ENCODE data around the gene ZDHHC1.

Gene ZDHHC1

GRCh38 chr16:67399749-67400704 lies 16.2 kb downstream of the ZDHHC1 start:
- H3K4me3 ChIP-seq (ENCODE audit: low read depth, low read length): no peak overlapping the region
- no peak for TF ChIP-seq CTCF (IDR thresholded peaks at IDR 0.05; ENCODE audit: low read depth, low read length)

- no peak overlapping the region for H3K4me3 ChIP-seq (ENCODE audit: low read depth, low read length)
- TF ChIP-seq CTCF (IDR thresholded peaks at IDR 0.05; ENCODE audit: low read depth, low read length): peak; percentile 61
Observed at GRCh38 chr16:67399218-67399733, 17.0 kb downstream of the ZDHHC1 start.

- H3K4me3 ChIP-seq (ENCODE audit: low read depth, low read length): no peak overlapping the region
- TF ChIP-seq CTCF (IDR thresholded peaks at IDR 0.05; ENCODE audit: low read depth, low read length): no peak
Observed at GRCh38 chr16:67398546-67399217, 17.6 kb downstream of the ZDHHC1 start.

GRCh38 chr16:67397812-67398545 lies 18.3 kb downstream of the ZDHHC1 start:
- H3K4me3 ChIP-seq (ENCODE audit: low read depth, low read length): no peak overlapping the region
- TF ChIP-seq CTCF (IDR thresholded peaks at IDR 0.05; ENCODE audit: low read depth, low read length): no peak

GRCh38 chr16:67397036-67397801 lies 19.1 kb downstream of the ZDHHC1 start:
- H3K4me3 ChIP-seq (ENCODE audit: low read depth, low read length): no peak overlapping the region
- TF ChIP-seq CTCF (IDR thresholded peaks at IDR 0.05; ENCODE audit: low read depth, low read length): no peak

- TF ChIP-seq CTCF (IDR thresholded peaks at IDR 0.05; ENCODE audit: low read depth, low read length): no peak
- H3K4me3 ChIP-seq (ENCODE audit: low read depth, low read length): no peak overlapping the region
Observed at GRCh38 chr16:67396159-67397035, 19.9 kb downstream of the ZDHHC1 start.

Measured in WI38 (cell line).